Measurements from ENCODE around the gene PLOD2. TPM values are rescaled to one million over a fixed set of nuclear protein-coding genes. Genes with fewer than 3 reads are reported as not detected.

Gene PLOD2
- polyA plus RNA-seq, 1 donor (not counting 4 experiments of a cell fraction or from before 2014, with no cell fraction given), result 30.0 TPM

DNA sequence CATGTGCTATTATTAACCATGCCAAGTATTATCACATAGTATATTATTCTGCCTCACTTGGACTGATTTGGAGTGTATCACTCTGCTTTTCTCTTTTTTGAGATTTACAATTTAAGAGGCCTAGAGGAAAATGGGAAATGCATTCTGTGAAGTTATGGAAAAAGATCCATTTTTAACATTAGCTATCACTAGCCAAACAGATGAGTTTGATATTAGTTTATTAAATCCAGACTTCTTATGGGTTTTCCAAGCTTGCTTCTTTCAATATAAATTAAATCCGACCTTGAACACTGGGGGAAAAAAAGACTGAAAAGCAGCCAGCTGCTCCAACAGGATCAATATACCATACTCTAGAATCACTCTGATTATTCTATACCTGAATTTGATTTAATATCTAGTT is 30.1 kb upstream of the PLOD2 start:
- Histone ChIP-seq H3K9me1 (ENCODE audit: control insufficient read depth, extremely low read depth, insufficient read depth, low read length) (no peaks in the 10 kb centered on the region), H3K27ac (ENCODE audit: control insufficient read depth, insufficient read depth, low read length) (no peak overlapping the region), H3K27me3 (ENCODE audit: control insufficient read depth, extremely low read depth, insufficient read depth, low read length) (no peaks in the 10 kb centered on the region), H3K36me3 (ENCODE audit: control insufficient read depth in 2 of 2, extremely low read depth in 1 of 2, insufficient read depth in 2 of 2, low read length in 2 of 2) (no peaks in the 10 kb centered on the region), H3K9ac (ENCODE audit: control insufficient read depth, extremely low read depth, insufficient read depth, low read length) (no peak overlapping the region), H3K4me1 (ENCODE audit: control insufficient read depth, extremely low read depth, insufficient read depth, low read length) (no peaks in the 10 kb centered on the region), H3K4me2 (ENCODE audit: control insufficient read depth, extremely low read depth, insufficient read depth, low read depth, low read length) (no peak overlapping the region), H3K4me3 (ENCODE audit: control insufficient read depth in 2 of 3, extremely low read depth in 1 of 3, insufficient read depth in 2 of 3, low read depth in 1 of 3, low read length in 3 of 3) (no peak overlapping the region), H4K20me1 (ENCODE audit: control insufficient read depth, extremely low read depth, insufficient read depth, low read length) (no peaks in the 10 kb centered on the region), H3K9me3 (ENCODE audit: control insufficient read depth, low read depth, low read length) (no peaks in the 10 kb centered on the region), H3K79me2 (ENCODE audit: control insufficient read depth, insufficient read depth, low read length) (no peaks in the 10 kb centered on the region), H2AFZ (ENCODE audit: control insufficient read depth, low read length) (no peak overlapping the region)
- TF ChIP-seq EZH2 (IDR thresholded peaks at IDR 0.05; ENCODE audit: low read length), result no peak
- TF ChIP-seq, protein P1, sequence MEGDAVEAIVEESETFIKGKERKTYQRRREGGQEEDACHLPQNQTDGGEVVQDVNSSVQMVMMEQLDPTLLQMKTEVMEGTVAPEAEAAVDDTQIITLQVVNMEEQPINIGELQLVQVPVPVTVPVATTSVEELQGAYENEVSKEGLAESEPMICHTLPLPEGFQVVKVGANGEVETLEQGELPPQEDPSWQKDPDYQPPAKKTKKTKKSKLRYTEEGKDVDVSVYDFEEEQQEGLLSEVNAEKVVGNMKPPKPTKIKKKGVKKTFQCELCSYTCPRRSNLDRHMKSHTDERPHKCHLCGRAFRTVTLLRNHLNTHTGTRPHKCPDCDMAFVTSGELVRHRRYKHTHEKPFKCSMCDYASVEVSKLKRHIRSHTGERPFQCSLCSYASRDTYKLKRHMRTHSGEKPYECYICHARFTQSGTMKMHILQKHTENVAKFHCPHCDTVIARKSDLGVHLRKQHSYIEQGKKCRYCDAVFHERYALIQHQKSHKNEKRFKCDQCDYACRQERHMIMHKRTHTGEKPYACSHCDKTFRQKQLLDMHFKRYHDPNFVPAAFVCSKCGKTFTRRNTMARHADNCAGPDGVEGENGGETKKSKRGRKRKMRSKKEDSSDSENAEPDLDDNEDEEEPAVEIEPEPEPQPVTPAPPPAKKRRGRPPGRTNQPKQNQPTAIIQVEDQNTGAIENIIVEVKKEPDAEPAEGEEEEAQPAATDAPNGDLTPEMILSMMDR (optimal IDR thresholded peaks at IDR 0.05 in 1 of 3, IDR thresholded peaks at IDR 0.05 in 1 of 3, conservative IDR thresholded peaks at IDR 0.05 in 1 of 3; ENCODE audit: extremely low read depth in 1 of 3, insufficient read depth in 2 of 3, low read length in 3 of 3), result no peak
- DNase-seq (ENCODE audit: low read depth, low spot score) (no peak), FAIRE-seq (no peak)
- dilution Hi-C loops (cut with MboI; ENCODE audit: extremely low pct_ligation_motif_present, low sequenced_read_pairs), result no loop called here

DNA sequence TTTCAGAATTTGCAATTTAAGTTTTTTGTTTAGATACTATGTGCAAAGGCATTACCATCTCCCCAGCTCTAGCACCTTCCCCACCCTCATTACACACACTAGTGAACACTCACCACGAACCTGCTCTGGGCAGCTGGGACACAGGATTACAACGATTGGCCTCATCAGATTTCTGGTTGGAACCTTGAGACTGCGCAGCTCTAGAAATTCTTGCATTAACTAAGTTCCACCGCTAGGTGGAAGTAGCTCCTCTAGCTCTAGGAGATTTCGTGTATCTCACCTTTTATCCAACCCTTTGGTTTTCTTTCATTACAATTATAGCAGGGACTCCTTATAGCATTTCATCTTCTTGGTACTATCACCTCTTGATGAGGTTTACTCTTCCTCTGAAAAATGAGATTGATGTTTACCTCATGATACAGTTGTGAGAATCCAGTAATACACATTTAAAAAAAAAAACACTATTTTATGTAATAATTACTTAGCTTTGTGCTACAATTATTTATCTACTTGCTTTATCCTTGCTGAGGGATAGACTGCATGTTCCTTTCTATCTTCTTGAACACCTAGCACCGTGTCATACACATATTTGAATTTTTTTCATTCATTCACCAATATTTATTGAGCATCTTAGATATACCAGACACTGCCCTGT is 28.7 kb upstream of the PLOD2 start:
- no peak for TF ChIP-seq EZH2 (IDR thresholded peaks at IDR 0.05; ENCODE audit: low read length)
- TF ChIP-seq, protein P1 (optimal IDR thresholded peaks at IDR 0.05 in 1 of 3, IDR thresholded peaks at IDR 0.05 in 1 of 3, conservative IDR thresholded peaks at IDR 0.05 in 1 of 3; ENCODE audit: extremely low read depth in 1 of 3, insufficient read depth in 2 of 3, low read length in 3 of 3), result peak; percentile 51 to 74 (median 64)
- Histone ChIP-seq H3K36me3 (ENCODE audit: control insufficient read depth in 2 of 2, extremely low read depth in 1 of 2, insufficient read depth in 2 of 2, low read length in 2 of 2) (no peaks in the 10 kb centered on the region), H3K4me3 (ENCODE audit: control insufficient read depth in 2 of 3, extremely low read depth in 1 of 3, insufficient read depth in 2 of 3, low read depth in 1 of 3, low read length in 3 of 3) (no peak overlapping the region), H3K4me1 (ENCODE audit: control insufficient read depth, extremely low read depth, insufficient read depth, low read length) (peaks cover 3% of the 10 kb centered on the region), H3K79me2 (ENCODE audit: control insufficient read depth, insufficient read depth, low read length) (no peaks in the 10 kb centered on the region), H4K20me1 (ENCODE audit: control insufficient read depth, extremely low read depth, insufficient read depth, low read length) (no peaks in the 10 kb centered on the region), H3K27me3 (ENCODE audit: control insufficient read depth, extremely low read depth, insufficient read depth, low read length) (no peaks in the 10 kb centered on the region), H3K27ac (ENCODE audit: control insufficient read depth, insufficient read depth, low read length) (no peak overlapping the region), H3K9me3 (ENCODE audit: control insufficient read depth, low read depth, low read length) (no peaks in the 10 kb centered on the region), H3K4me2 (ENCODE audit: control insufficient read depth, extremely low read depth, insufficient read depth, low read depth, low read length) (peak overlapping the region; percentile 11), H3K9ac (ENCODE audit: control insufficient read depth, extremely low read depth, insufficient read depth, low read length) (no peak overlapping the region), H3K9me1 (ENCODE audit: control insufficient read depth, extremely low read depth, insufficient read depth, low read length) (no peaks in the 10 kb centered on the region), H2AFZ (ENCODE audit: control insufficient read depth, low read length) (no peak overlapping the region)
- FAIRE-seq (peak; percentile 83), DNase-seq (ENCODE audit: low read depth, low spot score) (no peak)
- dilution Hi-C loops (cut with MboI; ENCODE audit: extremely low pct_ligation_motif_present, low sequenced_read_pairs), result no loop called here
